HG03103 (cell line): ENCODE measurements around the gene UCN.
"Not testable (repeated sequence)": the region's sequence is repeated elsewhere in the genome, so short reads cannot be mapped to it uniquely, and the experiment has no call there.

ENCODE experiments used
- ATAC-seq: cut with Tn5 transposase; IDR thresholded peaks from one replicate; pipeline ENCODE4 v1.9.1; 2021; ENCODE audit warnings: low read depth; ENCODE audit not compliant: unreplicated experiment

The UCN gene

DNA sequence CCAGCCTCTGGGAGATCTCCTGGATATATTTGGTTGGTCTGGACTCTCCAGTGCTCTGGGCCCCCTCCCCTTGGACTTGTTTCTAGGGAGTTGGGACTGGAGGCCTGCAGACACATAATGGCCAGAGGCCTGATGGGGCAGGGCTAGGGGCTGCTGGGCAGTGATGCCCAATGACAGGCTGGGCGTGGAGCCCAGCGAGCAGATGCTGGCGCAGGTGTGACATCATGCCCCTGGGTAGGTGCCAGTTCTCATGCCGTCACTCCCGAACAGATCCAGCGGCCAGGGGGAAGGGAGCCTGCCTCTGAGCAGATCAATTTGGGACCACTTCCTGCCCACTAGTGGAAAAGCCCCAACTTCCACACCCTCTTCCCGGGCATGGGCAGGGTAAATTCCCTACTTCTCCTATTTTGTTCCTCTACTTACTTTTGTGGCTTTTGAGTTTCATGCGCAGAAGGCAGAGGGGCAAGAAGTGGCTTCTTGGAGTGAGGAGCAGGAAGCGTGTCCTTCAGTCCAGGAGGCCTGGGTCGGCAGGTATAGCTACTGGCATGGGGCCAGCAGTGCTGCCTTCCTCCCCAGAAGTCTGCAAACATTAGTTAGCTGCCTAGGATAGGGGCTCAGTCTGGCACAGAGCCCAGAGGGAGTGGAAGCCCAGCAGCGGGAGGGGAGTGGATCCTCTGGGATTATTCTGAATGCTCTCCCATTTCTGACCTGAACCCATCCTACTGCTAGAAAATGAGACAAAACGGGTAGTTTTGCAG, 8.6 kb upstream of the UCN start:
- ATAC-seq, result no peak

DNA sequence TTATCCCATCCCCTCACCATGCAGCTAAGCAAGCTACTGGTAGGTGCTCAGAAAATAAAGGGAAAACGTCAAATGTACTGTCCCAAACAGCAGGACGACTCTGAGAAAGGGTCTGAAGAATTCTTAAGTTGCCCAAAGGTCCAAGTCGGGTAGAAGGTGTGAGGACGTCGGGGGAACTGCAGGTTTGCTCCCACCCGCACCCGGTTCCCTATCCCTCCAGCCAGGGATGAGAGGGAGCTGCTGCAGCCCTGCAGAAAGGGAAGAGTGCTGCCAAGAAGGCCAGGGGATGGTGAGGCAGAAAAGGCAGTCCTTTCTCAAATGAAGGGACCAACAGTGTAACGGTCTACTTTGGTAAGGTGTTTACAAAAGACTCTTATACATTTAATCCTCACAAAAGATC, 6.9 kb upstream of the UCN start:
- no peak for ATAC-seq

DNA sequence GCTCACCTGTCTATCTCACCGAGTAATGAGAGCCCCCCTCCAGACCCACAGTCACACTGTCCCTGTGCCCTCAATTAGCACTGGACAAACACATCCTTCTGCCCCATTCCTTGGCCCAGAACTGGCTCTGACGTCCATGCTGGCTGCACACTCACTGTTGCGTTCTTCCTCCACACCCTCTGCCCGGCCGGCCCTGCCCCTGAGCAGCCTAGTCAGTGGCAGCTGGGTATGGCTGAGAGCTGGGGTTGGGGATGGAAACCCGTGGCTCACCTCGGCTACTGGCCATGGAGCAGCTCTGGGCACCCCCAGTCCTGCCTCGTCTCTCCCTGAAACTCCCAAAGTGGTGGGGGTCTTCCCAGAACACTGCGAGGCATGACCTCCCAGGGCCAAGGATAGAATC, 6.5 kb upstream of the UCN start:
- ATAC-seq, result no peak

DNA sequence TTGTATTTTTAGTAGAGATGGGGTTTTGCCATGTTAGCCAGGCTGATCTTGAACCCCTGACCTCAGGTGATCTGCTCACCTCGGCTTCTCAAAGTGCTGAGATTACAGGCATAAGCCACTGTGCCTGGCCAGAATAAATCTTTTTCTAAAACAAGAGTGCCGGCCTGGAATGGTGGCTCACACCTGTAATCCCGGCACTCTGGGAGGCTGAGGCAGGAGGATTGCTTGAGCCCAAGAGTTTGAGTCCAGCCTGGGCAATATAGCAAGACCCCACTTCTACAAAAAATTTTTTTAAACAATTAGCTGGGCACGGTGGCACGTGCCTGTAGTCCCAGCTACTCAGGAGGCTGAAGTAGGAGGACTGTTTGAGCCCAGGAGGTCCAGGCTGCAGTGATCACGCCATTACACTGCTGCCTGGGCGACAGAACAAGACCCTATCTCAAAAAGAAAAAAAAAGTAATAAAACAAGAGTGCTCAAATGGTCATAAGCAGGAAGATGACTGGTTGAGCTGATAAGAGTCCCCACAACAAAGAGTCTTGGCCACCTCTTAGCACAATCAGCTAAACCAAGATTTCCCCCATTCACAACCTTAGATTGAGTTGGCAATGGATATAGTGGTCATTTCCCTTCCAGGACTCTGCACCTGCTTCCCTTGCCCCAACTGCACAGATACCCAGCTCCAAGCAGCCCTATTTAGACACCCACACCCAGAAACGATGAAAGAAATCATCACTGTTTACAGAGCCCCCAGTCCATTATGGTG, 5.8 kb upstream of the UCN start:
- no peak for ATAC-seq

DNA sequence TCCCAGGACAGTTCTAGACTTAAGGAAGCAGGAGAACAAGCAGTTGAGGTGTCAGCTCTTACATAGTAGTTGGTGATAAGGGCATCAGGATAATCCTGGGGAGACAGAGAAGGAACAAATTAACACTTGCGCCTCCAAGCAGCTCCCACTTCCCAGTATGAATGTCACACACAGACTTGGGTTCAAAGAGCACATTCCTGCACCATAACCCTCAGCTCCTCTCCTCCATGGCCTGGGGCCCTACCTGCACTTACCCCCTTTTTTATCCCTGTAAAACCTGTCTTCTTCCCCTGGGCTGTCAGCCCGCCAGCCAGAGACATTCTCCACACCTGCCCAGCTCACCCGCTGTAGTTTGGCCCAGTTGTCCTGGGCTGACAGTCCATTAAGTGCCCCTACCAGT, 3.9 kb upstream of the UCN start:
- no peak for ATAC-seq

DNA sequence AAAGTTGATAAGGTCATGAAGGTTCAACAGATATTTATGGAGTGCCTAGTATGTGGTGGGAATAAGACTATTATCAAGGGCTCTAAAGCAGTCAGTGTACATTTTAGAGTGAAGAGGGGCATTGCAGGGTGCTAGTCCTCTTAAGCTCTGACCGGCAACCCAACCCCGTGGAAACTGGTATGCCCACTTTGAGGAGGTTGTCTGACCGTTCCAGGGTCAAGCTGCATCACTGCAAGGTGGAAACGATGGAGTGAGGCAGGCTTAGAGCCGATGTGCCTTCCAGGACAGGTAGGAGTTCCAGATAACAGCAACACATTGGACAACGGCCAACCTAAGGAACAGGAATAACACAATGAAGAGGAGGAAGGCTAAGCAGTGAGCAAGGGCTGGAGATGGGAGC, 1.4 kb upstream of the UCN start:
- no peak for ATAC-seq

DNA sequence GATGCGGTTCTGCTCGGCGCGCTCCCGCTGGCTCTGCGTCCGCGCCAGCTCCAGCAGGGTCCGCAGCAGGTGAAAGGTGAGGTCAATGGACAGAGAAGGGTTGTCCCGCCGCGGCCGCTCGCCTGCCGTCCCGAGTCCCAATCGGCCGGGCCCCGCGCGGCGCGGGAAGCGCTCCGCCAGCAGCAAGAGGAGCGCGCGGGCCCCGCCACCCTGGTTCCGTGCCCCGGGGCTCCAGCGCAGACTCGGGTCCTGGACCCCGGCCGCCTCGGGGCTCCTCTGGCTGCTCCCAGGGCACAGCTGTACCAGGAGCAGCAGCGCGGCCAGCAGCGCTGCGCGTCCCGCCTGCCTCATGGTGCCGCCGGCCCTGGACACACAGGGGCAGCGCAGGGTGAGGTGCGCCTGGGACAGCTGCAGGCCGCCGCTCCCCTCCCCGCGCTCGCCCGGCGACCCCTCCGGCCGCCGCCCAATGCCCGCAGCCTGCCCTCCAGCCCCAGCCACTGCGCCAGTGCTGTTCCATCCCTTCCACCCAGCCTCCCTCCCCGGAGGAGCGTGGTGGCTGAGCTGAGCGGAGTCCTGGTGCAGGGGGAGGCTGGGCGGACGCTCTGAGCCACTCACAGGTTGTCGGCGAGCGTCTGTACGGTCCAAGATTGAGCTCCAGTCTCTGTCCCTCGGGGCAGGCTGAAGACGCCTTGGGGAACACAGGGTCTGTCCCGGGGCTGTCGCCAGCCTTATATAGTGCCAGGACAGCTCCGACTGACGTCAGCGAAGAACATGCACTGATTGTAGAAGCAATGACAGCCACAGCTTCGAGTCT, 493 bp downstream of the UCN start:
- no peak for ATAC-seq

DNA sequence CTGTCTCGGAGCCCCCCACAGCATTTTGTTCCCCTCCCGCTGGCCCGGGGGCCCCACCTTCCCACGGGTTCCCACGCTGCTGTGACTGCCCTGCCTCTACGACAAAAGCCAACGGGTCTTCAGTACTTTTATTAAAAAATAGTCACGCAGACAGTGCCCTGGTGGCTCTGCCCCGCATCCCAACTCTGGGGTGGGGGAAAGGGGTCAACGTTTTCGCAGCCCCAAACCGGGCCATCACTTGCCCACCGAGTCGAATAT, 1.0 kb downstream of the UCN start:
- no peak for ATAC-seq

DNA sequence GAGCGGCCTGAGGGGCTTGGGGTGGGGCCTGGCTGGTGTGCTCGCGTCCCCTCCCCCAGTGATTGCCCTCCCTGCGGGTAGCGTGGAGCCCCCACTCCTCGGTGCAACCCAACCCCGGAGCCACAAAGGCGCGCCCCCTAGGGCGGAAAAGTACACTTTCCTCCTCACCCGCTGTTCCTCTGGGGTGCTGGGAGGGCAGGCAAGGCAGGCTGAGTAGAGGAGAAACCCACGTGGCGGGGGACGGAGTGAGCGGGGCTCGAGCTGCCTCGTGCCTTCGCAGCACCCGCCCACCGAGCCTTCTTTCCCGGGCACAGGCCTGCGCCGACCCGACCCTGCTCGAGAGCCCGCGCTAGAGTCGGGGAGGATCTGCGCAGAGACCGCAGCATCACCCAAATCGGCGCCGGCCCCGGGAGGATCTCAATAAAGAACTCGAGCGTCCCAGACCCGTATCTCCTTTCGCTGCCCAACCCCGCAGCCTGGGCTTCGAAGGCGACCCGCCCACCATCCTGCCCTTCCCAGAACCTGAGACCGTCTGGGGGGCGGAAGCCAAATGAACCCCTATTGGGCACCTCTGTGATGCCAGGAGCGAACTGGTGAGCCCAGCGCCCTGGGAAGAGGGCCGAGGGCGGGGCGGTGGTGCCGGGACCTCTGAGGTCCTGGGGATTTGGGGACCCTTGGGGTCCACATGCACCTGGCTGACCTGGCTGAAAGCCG, 1.5 kb downstream of the UCN start:
- no peak for ATAC-seq

DNA sequence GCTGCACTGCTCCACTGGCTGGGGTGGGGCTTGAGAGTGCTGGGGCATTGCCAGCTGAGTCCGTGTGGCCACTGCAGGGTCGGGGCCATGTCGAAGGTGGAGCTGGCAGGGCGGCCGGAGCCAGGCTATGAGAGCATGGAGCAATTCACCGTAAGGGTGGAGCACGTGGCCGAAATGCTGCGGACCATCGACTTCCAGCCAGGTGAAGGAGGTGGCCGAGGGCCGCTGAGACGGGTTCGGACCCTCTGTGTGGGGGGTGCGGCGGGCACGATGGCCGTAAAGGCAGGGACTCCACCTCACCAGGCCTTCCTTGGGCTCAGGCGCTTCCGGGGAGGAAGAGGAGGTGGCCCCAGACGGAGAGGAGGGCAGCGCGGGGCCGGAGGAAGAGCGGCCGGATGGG, 2.1 kb downstream of the UCN start:
- ATAC-seq, result no peak

DNA sequence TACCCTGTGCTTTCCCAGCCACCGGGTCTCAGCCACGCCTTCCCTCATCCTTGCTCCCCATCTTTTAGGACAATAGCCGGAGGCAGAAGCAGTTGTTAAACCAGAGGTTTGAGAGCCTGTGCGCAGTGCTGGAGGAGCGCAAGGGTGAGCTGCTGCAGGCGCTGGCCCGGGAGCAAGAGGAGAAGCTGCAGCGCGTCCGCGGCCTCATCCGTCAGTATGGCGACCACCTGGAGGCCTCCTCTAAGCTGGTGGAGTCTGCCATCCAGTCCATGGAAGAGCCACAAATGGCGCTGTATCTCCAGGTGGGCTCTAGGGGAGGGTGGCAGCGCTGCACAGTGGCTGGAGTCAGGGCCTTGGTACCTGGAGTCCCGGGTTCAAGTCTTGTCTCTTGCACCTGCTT, 2.7 kb downstream of the UCN start:
- no peak for ATAC-seq

DNA sequence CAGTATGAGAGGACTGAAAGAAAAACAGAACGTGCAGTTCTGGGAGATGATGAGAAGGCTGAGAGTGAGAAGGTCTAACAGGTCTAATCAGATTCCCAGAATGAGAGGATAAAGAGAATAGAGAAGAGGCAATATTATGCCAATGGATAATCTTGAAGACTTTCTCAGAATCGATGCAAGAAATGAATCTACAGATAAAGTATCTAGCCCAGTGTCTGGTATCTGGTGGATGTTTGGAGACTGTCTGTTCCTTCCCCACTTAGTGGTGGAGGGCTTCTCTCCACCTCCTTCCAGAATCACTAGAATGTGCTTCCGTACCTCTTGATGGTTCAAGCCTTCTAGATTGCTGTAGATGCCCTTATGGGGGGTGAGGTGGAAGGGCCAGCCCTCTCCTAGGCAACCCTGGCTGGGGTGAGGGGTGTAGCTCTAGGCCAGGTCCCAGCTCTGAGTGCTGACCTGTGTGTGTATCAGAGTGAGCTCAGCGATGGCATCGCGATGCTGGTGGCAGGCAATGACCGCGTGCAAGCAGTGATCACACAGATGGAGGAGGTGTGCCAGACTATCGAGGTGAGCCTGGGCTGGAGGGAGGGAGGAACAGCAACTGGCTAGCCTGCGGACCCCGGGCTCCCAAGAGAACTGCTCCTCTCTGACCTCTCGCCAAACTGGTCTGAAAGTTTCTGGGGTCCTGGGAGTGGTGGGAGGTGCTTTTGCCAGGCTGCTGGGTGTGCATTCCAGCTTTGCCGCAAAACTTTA, 3.6 kb downstream of the UCN start:
- ATAC-seq, result no peak

DNA sequence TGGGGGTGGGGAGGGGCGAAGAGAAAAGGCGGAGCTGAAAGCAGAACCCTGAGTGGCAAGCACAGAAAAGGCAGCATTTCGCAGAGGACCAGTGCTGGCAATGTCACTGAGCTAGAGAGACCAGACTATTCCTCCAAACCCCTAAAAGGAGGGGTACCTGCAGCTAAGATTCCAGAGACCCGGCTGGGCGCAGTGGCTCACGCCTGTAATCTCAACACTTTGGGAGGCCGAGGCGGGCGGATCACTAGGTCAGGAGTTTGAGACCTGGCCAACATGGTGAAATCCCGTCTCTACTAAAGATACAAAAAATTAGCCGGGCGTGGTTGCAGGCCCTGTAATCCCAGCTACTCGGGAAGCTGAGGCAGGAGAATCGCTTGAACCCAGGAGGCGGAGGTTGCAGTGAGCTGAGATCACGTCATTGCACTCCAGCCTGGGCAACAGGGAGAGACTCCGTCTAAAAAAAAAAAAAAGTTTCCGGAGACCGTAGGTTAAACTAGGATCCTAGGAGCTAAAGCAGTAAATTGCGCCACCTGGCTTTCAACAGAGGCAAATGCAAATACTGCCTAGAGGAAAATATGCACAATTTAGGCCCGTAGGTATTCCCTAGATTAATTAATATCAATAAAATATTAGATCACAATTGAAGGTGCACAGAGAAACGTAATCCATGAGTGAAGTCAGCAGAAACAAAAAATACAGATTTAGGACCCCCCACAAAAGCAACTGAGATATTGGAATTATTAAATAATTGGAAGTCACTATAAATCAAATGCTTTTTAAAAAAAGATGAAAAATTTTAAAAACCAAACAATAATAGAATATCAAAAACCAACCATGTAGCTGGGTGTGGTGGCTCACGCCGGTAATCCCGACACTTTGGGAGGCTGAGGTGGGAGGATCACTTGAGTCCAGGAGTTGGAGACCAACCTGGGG, 4.9 kb downstream of the UCN start:
- ATAC-seq, result no peak

DNA sequence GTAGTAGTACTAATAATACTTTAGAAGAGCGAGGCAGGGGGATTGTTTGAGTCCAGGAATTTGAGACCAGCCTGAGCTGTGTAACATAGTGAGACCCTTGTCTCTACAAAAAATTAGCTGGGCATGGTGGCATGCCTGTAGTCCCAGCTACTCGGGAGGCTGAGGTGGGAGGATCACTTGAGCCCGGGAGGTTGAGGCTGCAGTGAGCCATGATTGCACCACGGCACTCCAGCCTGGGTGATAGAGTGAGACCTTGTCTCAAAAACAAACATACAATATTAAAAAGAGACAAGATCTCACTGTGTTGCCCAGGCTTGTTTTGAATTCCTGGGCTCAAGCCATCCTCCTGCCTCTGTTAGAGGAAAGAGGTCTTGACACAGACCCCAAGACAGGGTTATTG, 7.6 kb downstream of the UCN start:
- not testable (repeated sequence) for ATAC-seq

DNA sequence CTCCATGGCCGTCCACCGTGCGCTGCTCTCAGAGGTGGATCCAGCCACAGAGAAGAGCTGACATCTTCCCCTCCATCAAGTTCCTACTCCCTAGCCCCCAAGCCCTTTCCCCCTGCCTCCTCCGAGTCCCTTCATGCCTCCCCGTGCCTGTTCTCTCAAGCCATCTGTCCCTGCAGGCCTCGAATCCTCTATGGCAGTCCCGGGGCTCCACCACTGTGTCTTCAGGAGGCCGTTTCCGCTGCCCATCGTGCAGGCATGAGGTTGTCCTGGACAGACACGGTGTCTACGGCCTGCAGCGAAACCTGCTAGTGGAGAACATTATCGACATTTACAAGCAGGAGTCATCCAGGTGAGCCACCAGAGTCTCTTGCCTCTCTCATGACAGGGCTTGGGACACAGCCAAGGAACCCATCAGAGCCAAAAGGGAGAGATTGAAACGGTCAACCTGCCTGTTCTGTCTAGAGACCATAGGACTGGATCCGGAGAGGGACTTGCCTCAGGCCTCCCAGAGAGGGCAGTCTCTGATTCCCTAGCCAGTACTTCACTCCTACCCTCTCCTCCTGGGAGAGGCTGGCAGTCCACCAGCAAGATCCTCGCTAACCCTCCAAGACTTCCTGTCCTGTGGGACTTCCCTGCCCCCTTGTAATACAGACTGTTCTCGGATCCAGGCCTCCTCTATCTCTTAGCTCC, 9.7 kb downstream of the UCN start:
- ATAC-seq, result no peak

DNA sequence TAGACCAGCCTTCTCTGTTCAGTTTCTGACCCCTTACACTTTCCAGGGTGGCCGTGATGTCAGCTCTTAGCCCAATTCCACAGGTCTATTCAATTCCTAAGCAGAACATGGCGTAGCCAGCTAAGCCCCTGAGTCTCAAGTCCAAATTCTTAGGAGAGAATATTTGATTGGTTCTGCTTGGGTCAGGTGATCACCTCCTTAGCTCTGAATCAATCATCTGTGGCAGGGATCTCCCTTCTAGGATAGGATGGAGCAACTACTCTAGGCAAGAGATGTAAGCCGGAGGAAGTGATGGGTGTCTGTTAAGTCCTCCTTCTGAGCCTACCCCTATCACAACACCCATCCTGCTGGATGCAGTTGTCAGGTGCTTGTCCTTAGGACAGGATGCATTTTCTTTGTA, 11.1 kb downstream of the UCN start:
- ATAC-seq, result no peak

DNA sequence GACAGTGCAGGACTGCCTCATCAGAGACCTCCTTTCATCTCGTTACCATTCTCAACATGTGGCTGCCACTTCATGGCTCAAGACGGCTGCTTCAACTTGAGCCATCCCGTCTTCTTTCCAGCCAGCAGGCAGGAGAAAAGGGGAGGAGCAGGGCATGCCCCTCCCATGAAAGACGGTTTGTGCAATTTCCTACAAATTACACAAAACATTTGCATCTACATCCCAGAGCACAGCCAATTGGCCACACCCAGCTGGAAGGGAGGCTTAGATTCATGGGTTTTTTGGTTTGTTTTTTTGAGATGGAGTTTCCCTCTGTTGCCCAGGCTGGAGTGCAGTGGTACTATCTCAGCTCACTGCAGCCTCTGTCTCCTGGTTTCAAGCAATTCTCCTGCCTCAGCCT, 11.8 kb downstream of the UCN start:
- ATAC-seq, result no peak

DNA sequence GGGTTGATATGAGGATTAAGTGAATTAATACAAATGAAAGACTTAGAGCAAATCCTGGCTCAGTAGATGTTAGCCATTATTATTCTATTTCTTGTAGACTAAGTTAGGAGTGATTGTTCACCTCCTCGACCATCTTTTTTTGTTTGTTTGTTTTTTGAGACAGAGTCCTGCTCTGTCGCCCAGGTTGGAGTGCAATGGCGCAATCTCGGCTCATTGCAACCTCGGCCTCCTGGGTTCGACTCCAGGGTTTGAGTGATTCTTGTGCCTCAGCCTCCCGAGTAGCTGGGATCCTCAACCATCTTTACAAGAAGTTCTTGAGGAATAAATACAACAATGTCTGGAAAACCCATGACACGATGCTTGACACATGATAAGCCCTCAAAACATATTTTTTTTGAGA, 13.3 kb downstream of the UCN start:
- ATAC-seq, result no peak

DNA sequence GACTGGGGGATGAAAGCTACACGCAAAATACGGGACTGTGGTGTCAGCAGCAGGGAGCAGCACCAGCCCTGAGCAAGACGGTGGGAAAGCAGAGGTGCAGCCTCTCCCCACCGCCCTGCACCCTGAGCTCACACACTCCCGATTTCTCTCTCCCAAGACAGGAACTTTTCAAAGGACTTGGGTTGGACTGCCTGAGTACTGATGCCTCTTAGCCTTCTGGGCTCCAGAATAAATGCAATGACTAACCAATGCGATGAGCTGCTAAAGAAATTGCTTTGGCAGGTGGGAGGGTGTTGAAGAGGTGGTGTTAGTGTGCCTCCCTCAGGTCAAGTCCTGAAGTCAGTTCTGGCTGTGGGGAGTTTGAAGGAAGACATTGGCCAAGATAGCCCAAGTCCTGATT, 16.4 kb downstream of the UCN start:
- ATAC-seq, result no peak
